Thyroid gland (tissue), 4 donors: Measurements from ENCODE around the gene GRM1.

Experiments
- CTCF ChIP-seq, 6 experiments: fragments of 200-600 bp in 3 of 6; fragments of 450-650 bp in 3 of 6; sonication (generic) in 3 of 6; IDR thresholded peaks; one replicate each; pipeline ENCODE4 v1.5.1; 2016 to 2019; ENCODE audit warnings: antibody characterized with exemption in 6 of 6, mild to moderate bottlenecking in 2 of 6, inconsistent platforms in 1 of 6, moderate library complexity in 1 of 6
- POLR2A ChIP-seq, 2 donors: fragments of 450-650 bp; IDR thresholded peaks; one replicate each; pipeline ENCODE4 v1.6.1; 2017; ENCODE audit warnings: antibody characterized with exemption in 2 of 2, mild to moderate bottlenecking in 2 of 2, moderate library complexity in 1 of 2

DNA sequence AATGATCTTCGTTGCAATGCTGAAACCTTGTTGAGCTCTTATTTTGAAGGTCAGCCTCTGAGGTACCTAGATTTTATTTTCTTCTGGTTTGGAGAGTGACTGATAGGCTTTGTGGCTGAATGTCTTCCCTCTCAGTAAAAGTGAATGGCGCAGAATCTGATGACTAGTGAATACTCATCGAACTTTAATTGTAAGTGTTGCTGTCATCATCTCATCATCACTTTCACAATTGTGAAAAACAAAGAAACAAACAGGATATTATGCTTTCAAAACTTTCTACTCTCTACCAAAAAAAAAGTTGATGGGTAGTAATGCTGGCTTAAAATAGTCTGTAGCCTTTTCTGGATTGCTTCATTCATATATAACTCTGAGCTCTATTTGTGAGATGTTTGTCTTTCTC lies 275.3 kb downstream of the GRM1 start:
- TF ChIP-seq CTCF (IDR thresholded peaks at IDR 0.05) (no peak), POLR2A (IDR thresholded peaks at IDR 0.05) (no peak)
